ENCODE data around the gene VWA1.
A peak's percentile ranks its signal among the peaks of the same experiment; 100 is the strongest.
"Not testable (repeated sequence)": the region's sequence is repeated elsewhere in the genome, so short reads cannot be mapped to it uniquely, and the experiment has no call there.

VWA1 gene

GRCh38 chr1:1403653-1404052 is 31.8 kb upstream of the VWA1 start:
- no peak for DNase-seq

- DNase-seq: no peak
These were observed 29.2 kb upstream of the VWA1 start for GRCh38 chr1:1406101-1406820.

GRCh38 chr1:1406821-1407635 is 28.5 kb upstream of the VWA1 start, which contains the start of gene MRPL20:
Gene MRPL20, minus strand, starts transcription at chr1:1407293. Its CDS starts 76 bp downstream, at chr1:1407217.
- DNase-seq: peak; percentile 86 to 89

- DNase-seq: no peak
These were observed 27.7 kb upstream of the VWA1 start for GRCh38 chr1:1407636-1408318.

GRCh38 chr1:1410238-1410637 is 25.3 kb upstream of the VWA1 start:
- not testable (repeated sequence) for DNase-seq

- DNase-seq: no peak
These were observed 23.9 kb upstream of the VWA1 start for GRCh38 chr1:1411626-1412025.

- not testable (repeated sequence) for DNase-seq
These were observed 23.1 kb upstream of the VWA1 start for GRCh38 chr1:1412311-1412902.

- no peak for DNase-seq
These were observed 19.7 kb upstream of the VWA1 start for GRCh38 chr1:1415751-1416150.

GRCh38 chr1:1417396-1417795 is 18.1 kb upstream of the VWA1 start:
- DNase-seq: not testable (repeated sequence)

- DNase-seq: not testable (repeated sequence)
These were observed 17.5 kb upstream of the VWA1 start for GRCh38 chr1:1417825-1418463.

- DNase-seq: no peak
These were observed 16.8 kb upstream of the VWA1 start for GRCh38 chr1:1418464-1419362.

- DNase-seq: no peak
These were observed 16.1 kb upstream of the VWA1 start for GRCh38 chr1:1419363-1419812.

- no peak for DNase-seq
These were observed 15.5 kb upstream of the VWA1 start for GRCh38 chr1:1419813-1420653.

GRCh38 chr1:1420654-1421141 is 14.8 kb upstream of the VWA1 start:
- DNase-seq: no peak

- DNase-seq: no peak
These were observed 14.2 kb upstream of the VWA1 start, which contains the start of gene ANKRD65 for GRCh38 chr1:1421147-1421906. Gene ANKRD65, minus strand, starts transcription at chr1:1421276. Its CDS starts 271 bp downstream, at chr1:1421005.

- no peak for DNase-seq
These were observed 13.5 kb upstream of the VWA1 start for GRCh38 chr1:1421907-1422464.

GRCh38 chr1:1422465-1423244 is 12.8 kb upstream of the VWA1 start:
- DNase-seq: no peak

- no peak for DNase-seq
These were observed 12.3 kb upstream of the VWA1 start for GRCh38 chr1:1423245-1423597.

Data from Kasumi-1 (cell line).